ENCODE data around the gene HS6ST1. TPM values are rescaled to one million over a fixed set of nuclear protein-coding genes. Genes with fewer than 3 reads are reported as not detected.

The HS6ST1 gene
- total RNA-seq, 1 experiment from 2014 or later = 33.7 TPM

DNA sequence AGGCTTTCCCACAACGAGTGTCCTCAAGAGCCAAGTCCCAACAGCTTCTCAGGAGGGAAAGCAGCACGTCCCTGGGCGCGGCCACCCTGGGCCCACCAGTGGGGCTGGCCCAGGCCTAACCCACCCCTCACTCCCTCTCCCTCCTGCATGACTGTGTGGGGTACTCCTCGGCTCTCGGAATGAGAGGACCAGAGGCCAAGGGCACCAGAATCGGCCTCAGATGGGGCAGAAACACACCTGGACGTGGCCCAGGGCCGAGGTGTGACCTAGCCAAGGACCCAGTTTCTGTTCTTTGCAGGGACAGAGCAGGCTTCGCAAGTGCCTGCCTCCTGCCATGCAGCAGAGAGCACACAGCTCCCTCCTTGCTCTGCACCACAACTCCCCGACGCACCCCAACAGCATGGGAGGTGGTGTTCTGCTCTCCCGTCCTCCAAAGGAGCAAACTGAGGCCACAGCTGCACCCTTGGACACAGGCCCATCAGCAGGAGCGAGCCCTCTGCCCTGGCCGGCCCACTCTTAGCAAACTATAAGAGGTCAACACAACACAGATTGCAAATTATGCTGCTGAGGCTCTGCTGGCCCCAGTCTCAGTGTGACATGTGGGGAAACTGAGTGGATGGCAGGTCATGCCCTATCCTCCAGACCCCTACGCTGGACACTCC, 19.7 kb downstream of the HS6ST1 start:
- no peak for DNase-seq (ENCODE audit: low spot score)

DNA sequence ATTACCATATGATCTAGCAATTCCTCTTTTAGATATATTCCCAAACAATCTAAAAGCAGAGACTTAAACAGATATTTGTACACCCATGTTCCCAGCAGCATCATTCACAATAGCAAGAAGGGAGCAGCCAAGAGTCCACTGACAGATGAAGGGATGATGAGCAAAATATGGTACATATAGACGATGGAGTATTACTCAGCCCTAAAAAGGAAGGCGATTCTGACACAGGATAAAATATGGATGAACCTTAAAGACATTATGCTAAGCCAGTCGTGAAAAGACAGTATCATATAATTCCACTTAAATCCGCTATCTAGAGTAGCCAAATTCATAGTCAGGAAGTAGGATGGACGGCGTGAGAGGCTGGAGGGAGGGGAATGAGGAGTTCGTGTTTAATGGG, 20.4 kb downstream of the HS6ST1 start:
- no peak for DNase-seq (ENCODE audit: low spot score)

- no peak for DNase-seq (ENCODE audit: low spot score)
Observed at GRCh38 chr2:128293870-128294455, 24.7 kb downstream of the HS6ST1 start.

GRCh38 chr2:128293426-128293755, 25.3 kb downstream of the HS6ST1 start:
- DNase-seq (ENCODE audit: low spot score) = no peak

- DNase-seq (ENCODE audit: low spot score) = peak; percentile 25
Observed at GRCh38 chr2:128292599-128293425, 25.9 kb downstream of the HS6ST1 start.

DNA sequence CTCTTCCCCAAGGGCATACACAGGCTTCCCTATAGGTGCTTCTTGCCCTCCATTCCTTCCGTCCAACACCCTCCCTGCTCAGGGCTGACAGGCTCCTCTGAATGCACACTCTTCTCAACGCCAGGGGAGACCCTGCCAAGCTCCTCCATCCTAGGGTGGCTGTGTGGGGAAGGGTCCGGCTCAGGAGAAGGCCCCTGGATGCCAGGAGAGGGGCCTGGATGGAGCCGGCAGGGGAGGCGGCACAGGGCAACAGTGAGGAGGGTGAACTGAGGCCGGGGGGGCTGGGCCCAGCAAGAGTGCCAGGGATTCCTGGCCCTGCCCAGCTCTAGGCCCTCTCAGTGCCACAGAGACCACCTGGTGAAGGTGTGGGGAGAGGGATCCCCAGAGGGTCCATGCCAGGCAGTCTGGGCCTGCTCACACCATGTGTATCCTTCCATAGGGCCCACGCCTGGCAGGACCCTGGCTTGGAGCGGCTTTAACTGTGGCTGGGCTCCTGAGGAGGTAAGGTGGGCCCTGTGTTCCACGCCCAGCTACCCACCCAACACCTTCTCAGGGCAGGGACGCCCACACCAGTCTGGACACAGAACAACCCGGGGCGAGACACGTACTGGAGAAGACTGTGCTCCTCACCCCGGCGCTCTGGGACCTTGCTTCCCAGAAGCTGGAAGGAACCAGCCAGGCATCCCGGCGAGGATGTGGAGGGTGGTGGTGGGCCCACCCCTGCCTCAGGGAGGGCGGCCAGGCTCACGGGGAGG, 26.6 kb downstream of the HS6ST1 start:
- DNase-seq (ENCODE audit: low spot score) = no peak

DNA sequence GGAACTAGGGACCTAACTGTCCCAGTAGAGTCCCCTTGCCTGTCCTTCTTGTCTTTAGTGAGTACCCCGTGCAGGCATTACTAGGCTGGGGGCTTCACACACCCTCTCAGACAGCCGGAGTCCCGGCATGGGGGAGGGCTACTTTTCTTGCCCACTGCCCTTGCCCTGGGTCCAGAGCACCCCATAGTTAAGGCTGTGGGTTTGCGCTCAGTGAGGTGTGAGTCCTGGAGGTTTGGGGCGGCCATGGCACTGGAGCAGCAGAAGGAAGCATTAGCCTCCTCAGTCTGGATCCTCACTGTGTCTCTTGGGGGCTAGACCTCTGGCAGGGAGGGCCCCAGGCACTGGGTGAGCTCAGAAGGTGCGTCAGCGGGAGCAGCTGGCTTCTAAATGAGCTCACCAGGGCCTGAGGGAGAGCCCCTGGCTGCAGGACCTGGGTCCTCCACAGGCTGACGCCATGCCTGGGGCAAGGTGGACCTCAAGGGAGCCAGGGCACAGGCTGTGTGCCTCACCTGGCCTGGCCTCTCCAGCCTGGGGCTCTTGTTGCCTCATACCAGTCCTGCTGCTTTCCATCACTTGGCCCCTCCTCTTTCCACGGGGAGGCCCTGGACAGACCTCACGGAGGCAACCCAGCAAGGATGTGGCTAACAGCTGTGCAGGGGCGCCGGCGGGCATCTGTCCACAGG, 27.4 kb downstream of the HS6ST1 start:
- DNase-seq (ENCODE audit: low spot score) = no peak

DNA sequence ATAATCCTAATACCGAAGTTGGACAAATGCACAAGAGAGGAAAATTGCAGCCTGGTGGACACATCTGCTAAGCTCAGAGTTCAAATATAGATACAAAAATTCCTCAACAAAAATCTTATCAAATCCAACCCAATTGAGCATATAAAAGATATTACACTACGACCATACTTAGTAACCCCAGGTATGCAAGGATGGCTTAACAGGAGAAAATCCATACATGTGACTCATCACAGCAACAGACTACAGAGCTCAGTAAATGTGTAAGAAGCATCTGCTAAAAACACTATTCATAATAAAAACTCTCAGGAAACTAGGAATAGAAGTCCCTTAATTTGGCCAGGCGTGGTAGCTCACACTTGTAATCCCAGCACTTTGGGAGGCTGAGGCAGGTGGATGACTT, 28.3 kb downstream of the HS6ST1 start:
- no peak for DNase-seq (ENCODE audit: low spot score)

DNA sequence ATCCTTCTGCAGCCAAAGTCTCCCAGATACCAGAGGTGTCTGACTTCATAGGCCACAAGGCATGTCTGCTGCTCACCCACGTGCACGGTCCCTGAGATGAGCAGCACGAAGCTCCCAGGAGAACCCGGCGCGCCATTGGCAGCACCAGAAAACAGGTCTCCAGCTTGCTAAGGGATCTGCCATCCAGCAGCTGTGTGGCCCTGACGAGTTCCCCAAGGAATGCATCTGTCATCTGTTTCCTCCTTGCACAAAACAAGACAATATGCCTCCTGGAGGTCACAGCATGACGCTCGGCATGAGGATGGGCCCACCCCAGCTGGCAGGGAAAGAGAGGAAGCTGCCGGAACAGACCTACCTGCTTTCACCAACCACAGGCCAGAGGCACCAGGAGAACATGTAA, 29.2 kb downstream of the HS6ST1 start:
- DNase-seq (ENCODE audit: low spot score) = no peak

DNA sequence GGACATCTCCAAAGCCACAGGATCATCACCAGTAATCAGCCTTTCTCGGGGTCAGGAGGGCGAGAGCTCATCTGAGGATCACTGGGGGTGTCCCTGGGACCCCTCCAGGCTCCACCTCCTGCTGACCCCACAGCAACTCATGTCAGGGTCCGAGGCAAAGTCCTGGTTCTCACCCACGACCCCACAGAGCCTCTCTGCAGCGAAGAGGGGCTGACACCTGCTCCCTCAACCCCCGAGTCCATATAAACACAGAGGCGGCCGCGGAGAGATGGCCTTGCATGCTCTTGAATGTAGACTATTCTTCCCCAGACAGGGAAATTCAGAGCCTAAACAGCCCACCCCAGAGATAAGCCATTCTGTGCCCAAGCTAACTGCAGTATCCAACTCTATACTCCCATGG, 29.9 kb downstream of the HS6ST1 start:
- DNase-seq (ENCODE audit: low spot score) = no peak

GRCh38 chr2:128287780-128288735, 30.6 kb downstream of the HS6ST1 start:
- no peak for DNase-seq (ENCODE audit: low spot score)

GRCh38 chr2:128286905-128287779, 31.5 kb downstream of the HS6ST1 start:
- no peak for DNase-seq (ENCODE audit: low spot score)

DNA sequence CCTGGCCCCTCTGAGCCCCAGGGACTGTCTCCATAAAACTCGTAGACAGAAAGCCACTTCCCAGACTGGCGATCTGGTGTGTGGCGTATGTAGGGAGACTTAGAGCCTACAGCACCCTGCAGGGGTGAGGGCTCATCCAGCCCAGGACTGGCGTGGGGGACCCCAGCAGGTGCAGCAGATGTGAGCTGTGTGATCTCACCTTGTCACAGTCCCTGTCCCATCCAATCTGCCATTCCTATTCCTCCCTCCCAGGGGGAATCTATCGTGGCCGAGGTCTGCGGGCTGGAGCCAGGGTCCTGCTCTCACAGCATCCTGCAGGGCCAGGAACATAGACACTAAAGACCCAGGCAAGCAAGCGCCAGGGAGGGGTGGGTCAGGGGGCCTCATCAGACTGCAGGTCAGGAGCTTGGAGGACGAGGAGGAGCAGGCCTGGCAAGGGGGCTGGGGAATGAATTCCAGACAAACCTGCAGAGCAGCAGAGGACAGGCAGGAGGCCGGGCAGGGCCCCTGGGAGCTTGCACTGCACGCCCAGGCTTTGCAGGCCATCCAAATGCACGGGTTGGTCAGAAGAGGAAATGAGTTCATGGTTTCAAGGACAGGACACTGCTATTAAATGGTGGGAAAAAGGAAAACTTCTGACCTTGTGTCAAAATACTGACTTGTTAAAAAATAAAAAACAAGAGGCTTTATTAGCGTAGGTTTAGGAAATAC, 32.5 kb downstream of the HS6ST1 start:
- DNase-seq (ENCODE audit: low spot score) = no peak

GRCh38 chr2:128285329-128285931, 33.2 kb downstream of the HS6ST1 start:
- no peak for DNase-seq (ENCODE audit: low spot score)

GRCh38 chr2:128284841-128285240, 33.8 kb downstream of the HS6ST1 start:
- DNase-seq (ENCODE audit: low spot score) = no peak

DNA sequence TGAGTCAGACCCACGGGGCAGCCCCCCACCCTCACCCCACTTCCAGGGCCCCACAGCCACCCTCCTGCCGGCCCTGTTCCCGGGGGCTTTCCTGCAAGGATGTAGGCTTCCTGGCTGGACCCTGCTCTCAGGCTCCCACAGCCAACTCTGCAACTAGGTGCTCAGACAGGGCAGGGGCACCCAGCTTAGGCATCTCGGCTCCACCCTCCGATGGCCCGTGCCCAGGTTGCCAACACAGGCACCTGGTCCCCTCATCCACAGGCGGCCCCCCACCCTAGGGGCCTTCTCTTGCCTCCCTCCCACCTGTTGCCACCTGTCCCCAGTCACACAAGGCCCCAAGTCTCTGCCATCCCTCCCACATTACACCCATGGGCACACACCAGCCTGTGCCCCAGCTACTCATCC, 34.6 kb downstream of the HS6ST1 start:
- no peak for DNase-seq (ENCODE audit: low spot score)

GRCh38 chr2:128282976-128283810, 35.5 kb downstream of the HS6ST1 start:
- DNase-seq (ENCODE audit: low spot score) = no peak

Data from A172 (cell line).